Liver (tissue), 9 donors: ENCODE results near the gene HSD17B8. TPM values are rescaled to one million over a fixed set of nuclear protein-coding genes. Genes with fewer than 3 reads are reported as not detected.

Experiments
- DNase-seq: peaks from one replicate; pipeline ENCODE4 v3.0.0-alpha.2; 2017; ENCODE audit warnings: low spot score
- H3K27ac ChIP-seq, 2 donors: one replicate each; pipeline ENCODE4 v1.7.0; 2013; ENCODE audit warnings: inconsistent platforms in 2 of 2, low read length in 2 of 2, control low read depth in 1 of 2, low read depth in 1 of 2, mild to moderate bottlenecking in 1 of 2
- H3K27me3 ChIP-seq, 4 donors: one replicate each; pipeline versions ENCODE4 v1.6.1 to v1.7.0; 2013; ENCODE audit warnings: low read length in 3 of 4, inconsistent platforms in 1 of 4, mild to moderate bottlenecking in 1 of 4, moderate library complexity in 1 of 4; ENCODE audit not compliant: control insufficient read depth in 4 of 4, insufficient read depth in 4 of 4
- H3K36me3 ChIP-seq, 4 donors: one replicate each; pipeline versions ENCODE4 v1.6.1 to v1.7.0; 2013; ENCODE audit warnings: low read length in 3 of 4, mild to moderate bottlenecking in 3 of 4, low read depth in 1 of 4, moderate library complexity in 1 of 4; ENCODE audit not compliant: control insufficient read depth in 4 of 4, insufficient read depth in 3 of 4
- H3K4me1 ChIP-seq, 4 donors: one replicate each; pipeline versions ENCODE4 v1.6.1 to v1.7.0; 2013; ENCODE audit warnings: low read length in 3 of 4, mild to moderate bottlenecking in 3 of 4, moderate library complexity in 1 of 4; ENCODE audit not compliant: control insufficient read depth in 4 of 4, insufficient read depth in 4 of 4
- H3K4me3 ChIP-seq, 3 donors: one replicate each; pipeline versions ENCODE4 v1.6.1 to v1.7.0; 2013; ENCODE audit warnings: low read length in 3 of 3, control low read depth in 1 of 3, low read depth in 1 of 3, mild to moderate bottlenecking in 1 of 3
- H3K9ac ChIP-seq, 2 donors: one replicate each; pipeline ENCODE4 v1.7.0; 2013; ENCODE audit warnings: low read length in 2 of 2, mild to moderate bottlenecking in 2 of 2, moderate library complexity in 2 of 2, control low read depth in 1 of 2, low read depth in 1 of 2
- H3K9me3 ChIP-seq, 4 donors: one replicate each; pipeline versions ENCODE4 v1.6.1 to v1.7.0; 2013; ENCODE audit warnings: low read length in 3 of 4; ENCODE audit not compliant: control insufficient read depth in 4 of 4
- FOXA1 ChIP-seq: IDR thresholded peaks from 2 replicates; pipeline ENCODE4 v1.6.1; 2016; ENCODE audit warnings: antibody characterized with exemption
- FOXA2 ChIP-seq: IDR thresholded peaks from 2 replicates; pipeline ENCODE4 v1.6.1; 2016; ENCODE audit warnings: antibody characterized with exemption
- GABPA ChIP-seq, 2 donors: IDR thresholded peaks in 1 of 2; conservative IDR thresholded peaks in 1 of 2; 2 replicates each; pipeline ENCODE4 v1.6.1; 2016; ENCODE audit warnings: antibody characterized with exemption in 2 of 2, mild to moderate bottlenecking in 1 of 2, moderate library complexity in 1 of 2
- HNF4A ChIP-seq, 2 donors: conservative IDR thresholded peaks; 2 replicates each; pipeline ENCODE4 v1.6.1; 2016; ENCODE audit warnings: antibody characterized with exemption in 2 of 2, mild to moderate bottlenecking in 2 of 2
- HNF4G ChIP-seq: IDR thresholded peaks from 2 replicates; pipeline ENCODE4 v1.6.1; 2016; ENCODE audit warnings: antibody characterized with exemption
- JUND ChIP-seq, 2 donors: IDR thresholded peaks; 2 replicates each; pipeline ENCODE4 v1.6.1; 2016; ENCODE audit warnings: antibody characterized with exemption in 2 of 2
- NR2F2 ChIP-seq: IDR thresholded peaks from 2 replicates; pipeline ENCODE4 v1.6.1; 2016; ENCODE audit warnings: antibody characterized with exemption
- RXRA ChIP-seq, 2 donors: IDR thresholded peaks; 2 replicates each; pipeline ENCODE4 v1.6.1; 2017 to 2018; ENCODE audit warnings: antibody characterized with exemption in 2 of 2, mild to moderate bottlenecking in 1 of 2
- SP1 ChIP-seq: IDR thresholded peaks from 2 replicates; pipeline ENCODE4 v1.6.1; 2018; ENCODE audit warnings: antibody characterized with exemption, mild to moderate bottlenecking
- YY1 ChIP-seq: IDR thresholded peaks from 2 replicates; pipeline ENCODE4 v1.6.1; 2016; ENCODE audit warnings: antibody characterized with exemption, mild to moderate bottlenecking
- WGBS: extraction: QIAGEN DNeasy Blood & Tissue Kit; methylation state at CpG from one replicate; pipeline ENCODE4 v1.1.7; 2013; 5-methylcytosine and 5-hydroxymethylcytosine counted together
- polyA plus RNA-seq, 2 donors: library from polyadenylated mRNA; stranded (reverse) in 1 of 2; unstranded in 1 of 2; fragments of 200-250 nt in 1 of 2; fragments of >200 nt in 1 of 2; fragmentation: Nextera tagmentation in 1 of 2; extraction: Ambion mirVana in 1 of 2; gene quantifications; one replicate each; pipeline versions ENCODE4 v1.2.1 to v1.2.3, GENCODE V29; 2013 to 2015
- total RNA-seq, 2 donors: library from RNA; depleted of rRNA; stranded (reverse); fragments of >200 nt; gene quantifications; one replicate each; pipeline ENCODE4 v1.2.3, GENCODE V29; 2014
- TF ChIP-seq, protein P1 (sequence below): fragments of 150-350 bp; IDR thresholded peaks from 2 replicates; pipeline ENCODE4 v1.5.1; 2017; ENCODE audit warnings: improper control_type of control experiment, low read depth, low read length; ENCODE audit not compliant: missing input control
- TF ChIP-seq, protein P2 (sequence below): IDR thresholded peaks from 2 replicates; pipeline ENCODE4 v1.6.1; 2016; ENCODE audit warnings: antibody characterized with exemption
- TF ChIP-seq, protein P3 (sequence below): IDR thresholded peaks from 2 replicates; pipeline ENCODE4 v1.6.1; 2016; ENCODE audit warnings: antibody characterized with exemption
- TF ChIP-seq, protein P4 (sequence below): IDR thresholded peaks from 2 replicates; pipeline ENCODE4 v1.6.1; 2016; ENCODE audit warnings: antibody characterized with exemption
- TF ChIP-seq, protein P5 (sequence below): IDR thresholded peaks from 2 replicates; pipeline ENCODE4 v1.6.1; 2016; ENCODE audit warnings: antibody characterized with exemption, mild to moderate bottlenecking
- donor health status: healthy.
- donor health status: healthy.
- donor health status: healthy.
- donor health status: healthy.
- donor health status: healthy.

The HSD17B8 gene
- total and polyA plus RNA-seq, 4 donors = 24.5 to 52.3 (median 37.5) TPM

DNA sequence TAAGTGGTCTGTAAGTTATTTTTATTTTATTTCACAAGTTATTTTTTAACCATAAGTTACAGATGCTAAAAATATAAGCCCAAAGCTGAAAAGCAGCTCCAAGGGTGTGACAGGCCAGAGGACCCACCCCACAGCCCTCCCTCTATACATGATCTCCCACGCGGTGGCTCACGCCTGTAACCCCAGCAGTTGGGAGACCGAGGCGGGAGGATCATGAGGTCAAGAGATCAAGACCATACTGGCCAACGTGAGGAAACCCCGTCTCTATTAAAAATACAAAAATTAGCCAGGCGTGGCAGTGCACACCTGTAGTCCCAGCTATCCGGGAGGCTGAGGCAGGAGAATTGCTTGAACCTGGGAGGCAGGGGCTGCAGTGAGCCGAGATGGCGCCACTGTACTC, 44.4 kb upstream of the HSD17B8 start:
- no peaks in the 10 kb centered on the region for H3K36me3 ChIP-seq
- no peaks in the 10 kb centered on the region for H3K9me3 ChIP-seq
- H3K4me1 ChIP-seq = peaks cover 1 to 15% (median 9%) of the 10 kb centered on the region in 4 donors
- H3K4me3 ChIP-seq = no peak overlapping the region
- no peak for DNase-seq
- H3K27me3 ChIP-seq = no peaks in the 10 kb centered on the region
- H3K9ac ChIP-seq = no peak overlapping the region
- H3K27ac ChIP-seq = no peak overlapping the region
- 90% methylated on average over 11 of the region's 11 CpGs for WGBS
- TF ChIP-seq, protein P1, sequence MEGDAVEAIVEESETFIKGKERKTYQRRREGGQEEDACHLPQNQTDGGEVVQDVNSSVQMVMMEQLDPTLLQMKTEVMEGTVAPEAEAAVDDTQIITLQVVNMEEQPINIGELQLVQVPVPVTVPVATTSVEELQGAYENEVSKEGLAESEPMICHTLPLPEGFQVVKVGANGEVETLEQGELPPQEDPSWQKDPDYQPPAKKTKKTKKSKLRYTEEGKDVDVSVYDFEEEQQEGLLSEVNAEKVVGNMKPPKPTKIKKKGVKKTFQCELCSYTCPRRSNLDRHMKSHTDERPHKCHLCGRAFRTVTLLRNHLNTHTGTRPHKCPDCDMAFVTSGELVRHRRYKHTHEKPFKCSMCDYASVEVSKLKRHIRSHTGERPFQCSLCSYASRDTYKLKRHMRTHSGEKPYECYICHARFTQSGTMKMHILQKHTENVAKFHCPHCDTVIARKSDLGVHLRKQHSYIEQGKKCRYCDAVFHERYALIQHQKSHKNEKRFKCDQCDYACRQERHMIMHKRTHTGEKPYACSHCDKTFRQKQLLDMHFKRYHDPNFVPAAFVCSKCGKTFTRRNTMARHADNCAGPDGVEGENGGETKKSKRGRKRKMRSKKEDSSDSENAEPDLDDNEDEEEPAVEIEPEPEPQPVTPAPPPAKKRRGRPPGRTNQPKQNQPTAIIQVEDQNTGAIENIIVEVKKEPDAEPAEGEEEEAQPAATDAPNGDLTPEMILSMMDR = no peak
- TF ChIP-seq HNF4G (no peak), SP1 (no peak), NR2F2 (no peak), JUND (IDR thresholded peaks at IDR 0.05) (no peak), GABPA (IDR thresholded peaks at IDR 0.05 in 1 of 2, conservative IDR thresholded peaks at IDR 0.05 in 1 of 2) (no peak), RXRA (IDR thresholded peaks at IDR 0.05) (no peak), FOXA1 (no peak)
- TF ChIP-seq, protein P2, sequence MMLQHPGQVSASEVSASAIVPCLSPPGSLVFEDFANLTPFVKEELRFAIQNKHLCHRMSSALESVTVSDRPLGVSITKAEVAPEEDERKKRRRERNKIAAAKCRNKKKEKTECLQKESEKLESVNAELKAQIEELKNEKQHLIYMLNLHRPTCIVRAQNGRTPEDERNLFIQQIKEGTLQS = no peak
- TF ChIP-seq, protein P3, sequence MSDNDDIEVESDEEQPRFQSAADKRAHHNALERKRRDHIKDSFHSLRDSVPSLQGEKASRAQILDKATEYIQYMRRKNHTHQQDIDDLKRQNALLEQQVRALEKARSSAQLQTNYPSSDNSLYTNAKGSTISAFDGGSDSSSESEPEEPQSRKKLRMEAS = no peak
- TF ChIP-seq, protein P4, sequence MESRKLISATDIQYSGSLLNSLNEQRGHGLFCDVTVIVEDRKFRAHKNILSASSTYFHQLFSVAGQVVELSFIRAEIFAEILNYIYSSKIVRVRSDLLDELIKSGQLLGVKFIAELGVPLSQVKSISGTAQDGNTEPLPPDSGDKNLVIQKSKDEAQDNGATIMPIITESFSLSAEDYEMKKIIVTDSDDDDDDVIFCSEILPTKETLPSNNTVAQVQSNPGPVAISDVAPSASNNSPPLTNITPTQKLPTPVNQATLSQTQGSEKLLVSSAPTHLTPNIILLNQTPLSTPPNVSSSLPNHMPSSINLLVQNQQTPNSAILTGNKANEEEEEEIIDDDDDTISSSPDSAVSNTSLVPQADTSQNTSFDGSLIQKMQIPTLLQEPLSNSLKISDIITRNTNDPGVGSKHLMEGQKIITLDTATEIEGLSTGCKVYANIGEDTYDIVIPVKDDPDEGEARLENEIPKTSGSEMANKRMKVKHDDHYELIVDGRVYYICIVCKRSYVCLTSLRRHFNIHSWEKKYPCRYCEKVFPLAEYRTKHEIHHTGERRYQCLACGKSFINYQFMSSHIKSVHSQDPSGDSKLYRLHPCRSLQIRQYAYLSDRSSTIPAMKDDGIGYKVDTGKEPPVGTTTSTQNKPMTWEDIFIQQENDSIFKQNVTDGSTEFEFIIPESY = no peak

DNA sequence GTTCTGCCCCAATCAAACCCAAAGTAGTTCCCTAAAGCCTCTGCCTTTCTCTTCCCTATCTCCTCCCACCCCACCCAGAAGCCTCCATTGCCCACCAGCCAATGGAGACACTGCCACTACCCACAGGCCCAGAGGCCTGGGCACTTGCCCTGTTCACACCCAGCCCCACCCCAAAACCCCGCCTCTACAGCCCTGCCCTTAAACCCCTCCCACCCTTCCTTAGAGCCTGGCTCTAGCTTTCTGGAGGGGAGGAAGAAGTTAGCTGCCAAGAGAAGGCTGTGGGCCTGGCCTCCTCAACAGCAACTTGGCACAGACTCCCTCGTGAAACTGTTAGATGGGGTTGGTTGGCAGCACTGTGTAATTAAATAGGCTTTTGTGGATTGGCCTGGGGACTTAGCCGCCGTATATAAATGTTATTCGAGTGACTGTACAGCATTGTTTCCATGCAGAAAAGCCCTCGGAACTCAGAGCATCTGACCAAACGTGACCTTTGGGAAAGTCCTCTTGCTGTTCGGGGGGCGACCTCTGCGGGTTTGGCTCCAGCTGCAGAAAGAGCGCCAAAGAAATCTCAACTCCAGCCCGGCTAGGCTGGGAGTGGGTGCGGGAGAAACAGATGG, 43.6 kb upstream of the HSD17B8 start:
- H3K4me1 ChIP-seq = peaks cover 1 to 15% (median 9%) of the 10 kb centered on the region in 4 donors
- H3K4me3 ChIP-seq = no peak overlapping the region
- no peak overlapping the region for H3K27ac ChIP-seq
- no peaks in the 10 kb centered on the region for H3K9me3 ChIP-seq
- WGBS = 47% methylated on average over 13 of the region's 13 CpGs
- no peaks in the 10 kb centered on the region for H3K36me3 ChIP-seq
- H3K9ac ChIP-seq = no peak overlapping the region
- no peaks in the 10 kb centered on the region for H3K27me3 ChIP-seq
- TF ChIP-seq, protein P5, sequence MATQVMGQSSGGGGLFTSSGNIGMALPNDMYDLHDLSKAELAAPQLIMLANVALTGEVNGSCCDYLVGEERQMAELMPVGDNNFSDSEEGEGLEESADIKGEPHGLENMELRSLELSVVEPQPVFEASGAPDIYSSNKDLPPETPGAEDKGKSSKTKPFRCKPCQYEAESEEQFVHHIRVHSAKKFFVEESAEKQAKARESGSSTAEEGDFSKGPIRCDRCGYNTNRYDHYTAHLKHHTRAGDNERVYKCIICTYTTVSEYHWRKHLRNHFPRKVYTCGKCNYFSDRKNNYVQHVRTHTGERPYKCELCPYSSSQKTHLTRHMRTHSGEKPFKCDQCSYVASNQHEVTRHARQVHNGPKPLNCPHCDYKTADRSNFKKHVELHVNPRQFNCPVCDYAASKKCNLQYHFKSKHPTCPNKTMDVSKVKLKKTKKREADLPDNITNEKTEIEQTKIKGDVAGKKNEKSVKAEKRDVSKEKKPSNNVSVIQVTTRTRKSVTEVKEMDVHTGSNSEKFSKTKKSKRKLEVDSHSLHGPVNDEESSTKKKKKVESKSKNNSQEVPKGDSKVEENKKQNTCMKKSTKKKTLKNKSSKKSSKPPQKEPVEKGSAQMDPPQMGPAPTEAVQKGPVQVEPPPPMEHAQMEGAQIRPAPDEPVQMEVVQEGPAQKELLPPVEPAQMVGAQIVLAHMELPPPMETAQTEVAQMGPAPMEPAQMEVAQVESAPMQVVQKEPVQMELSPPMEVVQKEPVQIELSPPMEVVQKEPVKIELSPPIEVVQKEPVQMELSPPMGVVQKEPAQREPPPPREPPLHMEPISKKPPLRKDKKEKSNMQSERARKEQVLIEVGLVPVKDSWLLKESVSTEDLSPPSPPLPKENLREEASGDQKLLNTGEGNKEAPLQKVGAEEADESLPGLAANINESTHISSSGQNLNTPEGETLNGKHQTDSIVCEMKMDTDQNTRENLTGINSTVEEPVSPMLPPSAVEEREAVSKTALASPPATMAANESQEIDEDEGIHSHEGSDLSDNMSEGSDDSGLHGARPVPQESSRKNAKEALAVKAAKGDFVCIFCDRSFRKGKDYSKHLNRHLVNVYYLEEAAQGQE = peak; percentile 7
- TF ChIP-seq, protein P3 = no peak
- TF ChIP-seq NR2F2 (no peak), HNF4G (no peak), HNF4A (conservative IDR thresholded peaks at IDR 0.05) (no peak), YY1 (no peak), FOXA2 (no peak)
- peak; percentile 41 for DNase-seq
